ENCODE results near the gene DYSF. TPM values are rescaled to one million over a fixed set of nuclear protein-coding genes. Genes with fewer than 3 reads are reported as not detected.

DYSF gene
- total RNA-seq, 2 experiments from 2014 or later, result not detected

GRCh38 chr2:71693286-71694270 is 240.2 kb downstream of the DYSF start:
- POLR2A ChIA-PET, result interaction anchor here (0.6 kb wide), 1 partner anchor 10 kb away, joined by 3 read pairs; no protein-coding TSS in a partner anchor
- Histone ChIP-seq H3K4me3 (ENCODE audit: low read depth, low read length, poor library complexity, severe bottlenecking) (no peak overlapping the region), H3K4me2 (ENCODE audit: low read length) (no peak overlapping the region), H3K27ac (ENCODE audit: low read depth, low read length, poor library complexity, severe bottlenecking) (no peak overlapping the region), H2AFZ (ENCODE audit: low read length) (no peak overlapping the region), H3K9me2 (ENCODE audit: insufficient read depth, low read length) (no peaks in the 10 kb centered on the region), H3K4me1 (ENCODE audit: insufficient read depth, low read length, poor library complexity, severe bottlenecking) (no peaks in the 10 kb centered on the region), H3K36me3 (ENCODE audit: insufficient read depth, low read length) (no peaks in the 10 kb centered on the region), H3K79me2 (ENCODE audit: insufficient read depth, low read depth, low read length) (no peaks in the 10 kb centered on the region), H3K9me3 (ENCODE audit: low read length) (no peaks in the 10 kb centered on the region), H4K20me1 (ENCODE audit: insufficient read depth, low read length) (no peaks in the 10 kb centered on the region)
- no peak for DNase-seq (ENCODE audit: low spot score)
- intact Hi-C loops (cut with micrococcal nuclease; ENCODE audit: unreplicated experiment), result no loop called here
- no TSS peak for BruUV-seq (replicated peaks)
- no peak for TF ChIP-seq EZH2phosphoT487 (IDR thresholded peaks at IDR 0.05; ENCODE audit: borderline replicate concordance, low read depth, low read length)
- TF ChIP-seq CTCF (conservative IDR thresholded peaks at IDR 0.05; ENCODE audit: low read length), result no peak
- CTCF ChIA-PET (ENCODE audit: unreplicated experiment), result no interaction called here

- BruUV-seq (replicated peaks), result no TSS peak
- POLR2A ChIA-PET, result interaction anchor here (0.6 to 0.7 kb wide), 2 partner anchors 27 to 84 kb away, joined by 3 to 5 read pairs; no protein-coding TSS in a partner anchor
Measured at GRCh38 chr2:71694501-71695234, 241.3 kb downstream of the DYSF start.

More at GRCh38 chr2:71694501-71695234, 241.3 kb downstream of the DYSF start:
- Histone ChIP-seq H3K4me3 (ENCODE audit: low read depth, low read length, poor library complexity, severe bottlenecking) (no peak overlapping the region), H3K27ac (ENCODE audit: low read depth, low read length, poor library complexity, severe bottlenecking) (no peak overlapping the region), H3K9me3 (ENCODE audit: low read length) (no peaks in the 10 kb centered on the region), H3K36me3 (ENCODE audit: insufficient read depth, low read length) (no peaks in the 10 kb centered on the region), H3K4me1 (ENCODE audit: insufficient read depth, low read length, poor library complexity, severe bottlenecking) (no peaks in the 10 kb centered on the region), H2AFZ (ENCODE audit: low read length) (no peak overlapping the region), H3K9me2 (ENCODE audit: insufficient read depth, low read length) (no peaks in the 10 kb centered on the region), H3K79me2 (ENCODE audit: insufficient read depth, low read depth, low read length) (no peaks in the 10 kb centered on the region), H4K20me1 (ENCODE audit: insufficient read depth, low read length) (no peaks in the 10 kb centered on the region), H3K4me2 (ENCODE audit: low read length) (no peak overlapping the region)
- no peak for DNase-seq (ENCODE audit: low spot score)
- CTCF ChIA-PET (ENCODE audit: unreplicated experiment), result no interaction called here
- TF ChIP-seq EZH2phosphoT487 (IDR thresholded peaks at IDR 0.05; ENCODE audit: borderline replicate concordance, low read depth, low read length), result no peak
- TF ChIP-seq CTCF (conservative IDR thresholded peaks at IDR 0.05; ENCODE audit: low read length), result no peak
- intact Hi-C loops (cut with micrococcal nuclease; ENCODE audit: unreplicated experiment), result no loop called here
